GM19043 (cell line): Measurements from ENCODE around the gene ZNF467.

Experiments
- ATAC-seq: cut with Tn5 transposase; IDR thresholded peaks from one replicate; pipeline ENCODE4 v1.9.1; 2021; ENCODE audit warnings: low read depth; ENCODE audit not compliant: unreplicated experiment

ZNF467 gene, protein sequence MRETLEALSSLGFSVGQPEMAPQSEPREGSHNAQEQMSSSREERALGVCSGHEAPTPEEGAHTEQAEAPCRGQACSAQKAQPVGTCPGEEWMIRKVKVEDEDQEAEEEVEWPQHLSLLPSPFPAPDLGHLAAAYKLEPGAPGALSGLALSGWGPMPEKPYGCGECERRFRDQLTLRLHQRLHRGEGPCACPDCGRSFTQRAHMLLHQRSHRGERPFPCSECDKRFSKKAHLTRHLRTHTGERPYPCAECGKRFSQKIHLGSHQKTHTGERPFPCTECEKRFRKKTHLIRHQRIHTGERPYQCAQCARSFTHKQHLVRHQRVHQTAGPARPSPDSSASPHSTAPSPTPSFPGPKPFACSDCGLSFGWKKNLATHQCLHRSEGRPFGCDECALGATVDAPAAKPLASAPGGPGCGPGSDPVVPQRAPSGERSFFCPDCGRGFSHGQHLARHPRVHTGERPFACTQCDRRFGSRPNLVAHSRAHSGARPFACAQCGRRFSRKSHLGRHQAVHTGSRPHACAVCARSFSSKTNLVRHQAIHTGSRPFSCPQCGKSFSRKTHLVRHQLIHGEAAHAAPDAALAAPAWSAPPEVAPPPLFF

DNA sequence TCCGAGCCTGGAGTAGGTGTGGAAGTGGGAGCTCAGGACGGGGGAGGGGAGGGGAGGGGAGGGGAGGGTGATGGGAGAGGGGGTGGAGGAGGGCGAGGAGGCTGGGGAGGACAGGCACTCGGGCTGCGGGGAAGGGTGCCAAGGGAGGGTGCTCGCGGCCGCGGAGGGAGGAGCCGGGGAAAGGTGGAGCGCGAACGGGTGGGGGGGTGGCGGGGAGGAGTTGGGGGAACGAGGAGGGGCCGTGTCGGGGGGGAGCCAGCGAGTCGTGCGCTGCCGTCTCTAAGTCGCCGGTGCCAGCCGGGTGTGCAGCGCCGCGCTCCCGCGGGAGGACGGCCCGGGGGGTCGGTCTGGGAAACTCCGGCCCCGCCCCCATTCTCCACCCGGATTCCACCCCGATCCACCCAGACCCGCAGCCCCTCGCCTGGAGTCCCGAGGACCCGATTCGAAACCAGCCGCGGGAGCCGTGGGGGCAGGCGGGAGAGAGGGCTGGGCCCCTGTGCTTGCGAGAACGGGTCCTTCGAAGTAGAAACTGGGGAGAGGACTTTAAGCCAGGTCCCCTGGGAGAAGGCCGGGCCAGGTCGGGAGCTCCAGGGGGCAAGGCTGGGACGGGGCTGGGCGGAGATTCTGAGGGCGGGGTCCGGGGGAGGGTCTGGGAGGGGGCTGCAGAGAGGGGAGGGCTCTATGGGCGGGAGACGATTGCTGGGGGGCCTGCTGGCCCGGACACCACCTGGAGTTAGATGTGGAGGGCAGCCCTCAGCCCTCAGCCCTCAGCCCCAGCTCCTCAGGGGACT lies at the start of gene ZNF467:
Gene ZNF467 (minus strand): TSS at position 143 of the 791 bp plus-strand sequence. CDS start 2,556 bp downstream, outside the sequence.
- ATAC-seq: no peak

DNA sequence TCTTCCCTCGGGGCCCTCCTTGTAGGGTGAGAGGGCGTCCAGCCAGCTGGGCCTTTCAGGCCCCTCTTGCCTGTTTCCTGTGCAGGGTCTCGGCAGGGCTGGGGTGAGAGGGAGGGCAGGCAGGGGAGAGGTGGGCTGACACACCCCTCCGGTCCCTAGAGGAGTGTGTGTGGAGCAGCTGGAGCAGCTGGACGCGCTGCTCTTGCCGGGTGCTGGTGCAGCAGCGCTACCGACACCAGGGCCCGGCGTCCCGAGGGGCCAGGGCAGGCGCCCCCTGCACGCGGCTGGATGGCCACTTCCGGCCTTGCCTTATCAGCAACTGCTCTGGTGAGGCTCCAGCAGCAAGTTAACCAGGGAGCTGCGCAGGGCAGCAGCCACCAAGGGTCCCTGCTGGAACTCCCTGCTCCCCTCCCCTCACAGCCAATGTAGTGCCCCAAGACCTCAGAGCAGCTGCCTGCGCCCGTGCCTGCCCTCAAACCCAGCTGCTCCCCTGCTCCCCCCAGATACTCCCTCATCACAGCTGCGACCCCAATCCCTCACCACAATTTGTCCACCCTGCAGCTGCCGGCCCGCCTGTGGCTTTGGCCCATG lies 49.1 kb upstream of the ZNF467 start:
- no peak for ATAC-seq

DNA sequence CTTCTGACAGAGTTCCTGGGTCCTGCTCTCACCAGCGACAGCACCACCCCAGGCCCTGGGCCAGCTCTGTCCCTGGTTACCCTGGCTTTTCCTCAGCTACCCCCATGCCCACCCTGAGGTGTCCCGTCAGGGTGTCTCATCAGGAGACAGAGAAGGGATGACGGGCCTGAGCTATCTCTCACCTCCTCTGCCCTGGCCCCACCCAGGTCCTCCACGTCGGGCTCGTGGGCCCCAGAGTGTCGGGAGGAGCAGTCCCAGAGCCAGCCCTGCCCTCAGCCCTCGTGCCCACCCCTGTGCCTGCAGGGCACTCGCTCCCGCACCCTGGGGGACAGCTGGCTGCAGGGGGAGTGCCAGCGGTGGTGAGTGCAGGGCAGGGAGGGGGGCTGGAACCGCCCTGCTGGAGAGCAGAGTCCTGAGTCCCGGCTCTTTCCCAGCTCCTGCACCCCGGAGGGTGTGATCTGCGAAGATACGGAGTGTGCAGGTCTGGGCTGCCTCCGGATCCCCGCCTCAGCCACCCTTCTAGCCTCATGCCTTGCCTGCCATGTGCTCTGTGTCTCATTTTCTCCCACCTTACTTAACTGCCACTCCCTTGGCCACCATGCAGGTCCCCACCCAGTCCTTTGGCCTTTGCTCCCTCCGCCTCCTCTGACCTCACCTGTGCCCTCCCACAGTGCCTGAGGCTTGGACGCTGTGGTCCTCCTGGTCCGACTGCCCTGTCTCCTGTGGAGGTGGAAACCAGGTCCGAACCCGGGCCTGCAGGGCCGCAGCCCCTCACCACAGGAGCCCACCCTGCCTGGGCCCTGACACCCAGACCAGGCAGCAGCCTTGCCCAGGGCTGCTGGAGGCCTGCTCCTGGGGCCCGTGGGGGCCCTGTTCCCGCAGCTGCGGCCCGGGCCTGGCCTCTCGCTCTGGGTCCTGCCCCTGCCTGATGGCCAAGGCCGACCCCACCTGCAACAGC lies 48.1 kb upstream of the ZNF467 start:
- no peak for ATAC-seq

DNA sequence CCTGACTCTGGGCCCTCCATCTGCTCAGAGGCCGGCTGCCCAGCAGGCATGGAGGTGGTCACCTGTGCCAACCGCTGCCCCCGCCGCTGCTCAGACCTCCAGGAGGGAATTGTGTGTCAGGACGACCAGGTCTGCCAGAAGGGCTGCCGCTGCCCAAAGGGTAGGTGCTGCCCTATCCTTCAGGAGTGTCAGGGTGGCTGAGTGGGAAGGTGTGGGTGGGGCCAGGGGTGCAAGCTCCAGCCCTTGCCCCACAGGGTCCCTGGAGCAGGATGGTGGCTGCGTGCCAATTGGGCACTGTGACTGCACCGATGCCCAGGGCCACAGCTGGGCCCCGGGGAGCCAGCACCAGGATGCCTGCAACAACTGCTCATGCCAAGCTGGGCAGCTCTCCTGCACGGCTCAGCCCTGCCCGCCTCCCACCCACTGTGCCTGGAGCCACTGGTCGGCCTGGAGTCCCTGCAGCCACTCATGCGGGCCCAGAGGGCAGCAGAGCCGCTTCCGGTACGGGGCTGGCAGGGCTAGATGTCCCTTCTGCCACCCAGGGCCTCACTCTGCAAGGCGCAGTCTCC lies 47.3 kb upstream of the ZNF467 start:
- no peak for ATAC-seq

DNA sequence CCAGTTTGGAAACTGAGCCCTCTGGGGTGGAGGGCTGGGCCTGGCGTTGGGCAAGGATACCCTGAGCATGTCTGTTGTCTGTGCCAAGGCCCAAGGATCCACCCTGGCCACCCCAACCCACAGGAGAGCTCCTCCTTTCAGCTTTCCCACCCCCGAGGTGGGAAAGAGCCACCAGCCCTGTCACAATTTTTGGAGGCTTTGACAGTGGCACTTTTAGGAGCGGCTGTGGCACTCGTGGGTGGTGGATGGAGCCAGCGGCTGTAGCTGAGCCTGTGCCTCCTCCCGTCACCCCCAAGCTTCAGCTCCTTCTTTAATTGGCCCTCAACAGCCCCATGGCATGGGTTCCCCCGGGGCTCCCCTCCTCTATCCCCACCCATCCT lies 46.6 kb upstream of the ZNF467 start:
- no peak for ATAC-seq

DNA sequence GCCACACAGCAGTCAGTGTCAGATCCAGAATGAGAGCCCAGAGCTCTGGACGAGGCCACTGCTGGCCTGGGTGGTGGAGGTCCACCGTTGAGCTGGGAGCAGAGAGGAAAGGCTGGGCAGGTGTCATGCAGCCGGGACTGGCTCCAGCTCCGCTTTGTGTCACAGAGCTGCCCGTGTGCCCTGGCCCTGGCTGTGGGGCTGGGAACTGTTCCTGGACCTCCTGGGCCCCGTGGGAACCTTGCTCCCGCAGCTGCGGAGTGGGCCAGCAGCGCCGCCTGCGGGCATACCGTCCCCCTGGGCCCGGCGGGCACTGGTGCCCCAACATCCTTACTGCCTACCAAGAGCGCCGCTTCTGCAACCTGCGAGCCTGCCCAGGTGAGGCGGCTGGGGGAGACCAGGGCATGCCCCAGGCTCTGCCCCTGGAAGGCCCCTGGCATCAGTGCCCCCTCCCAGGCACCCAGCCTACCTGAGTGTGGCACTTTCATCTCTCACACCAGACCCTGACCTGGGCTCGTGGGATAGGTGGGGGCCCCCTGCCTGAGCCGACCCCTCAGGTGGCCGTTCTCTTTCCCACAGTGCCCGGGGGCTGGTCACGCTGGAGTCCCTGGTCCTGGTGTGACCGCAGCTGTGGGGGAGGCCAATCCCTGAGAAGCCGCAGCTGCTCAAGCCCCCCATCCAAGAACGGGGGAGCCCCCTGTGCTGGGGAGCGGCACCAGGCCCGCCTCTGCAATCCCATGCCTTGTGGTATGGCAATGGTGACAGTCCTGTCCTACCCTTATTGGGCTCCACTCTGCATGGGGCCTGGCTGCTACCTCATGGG lies 46.0 kb upstream of the ZNF467 start:
- no peak for ATAC-seq

DNA sequence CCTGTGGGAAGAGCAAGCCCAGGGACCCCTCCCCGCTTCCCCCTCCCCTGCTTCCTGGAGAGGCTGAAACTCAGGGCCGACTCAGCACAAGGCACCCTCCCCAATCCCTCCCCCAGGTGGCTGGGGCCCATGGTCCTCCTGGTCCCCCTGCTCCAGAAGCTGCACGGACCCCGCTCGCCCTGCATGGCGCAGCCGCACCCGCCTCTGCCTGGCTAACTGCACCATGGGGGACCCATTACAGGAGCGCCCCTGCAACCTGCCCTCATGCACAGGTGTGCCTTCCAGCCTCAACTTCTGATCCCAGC lies 45.1 kb upstream of the ZNF467 start:
- no peak for ATAC-seq

DNA sequence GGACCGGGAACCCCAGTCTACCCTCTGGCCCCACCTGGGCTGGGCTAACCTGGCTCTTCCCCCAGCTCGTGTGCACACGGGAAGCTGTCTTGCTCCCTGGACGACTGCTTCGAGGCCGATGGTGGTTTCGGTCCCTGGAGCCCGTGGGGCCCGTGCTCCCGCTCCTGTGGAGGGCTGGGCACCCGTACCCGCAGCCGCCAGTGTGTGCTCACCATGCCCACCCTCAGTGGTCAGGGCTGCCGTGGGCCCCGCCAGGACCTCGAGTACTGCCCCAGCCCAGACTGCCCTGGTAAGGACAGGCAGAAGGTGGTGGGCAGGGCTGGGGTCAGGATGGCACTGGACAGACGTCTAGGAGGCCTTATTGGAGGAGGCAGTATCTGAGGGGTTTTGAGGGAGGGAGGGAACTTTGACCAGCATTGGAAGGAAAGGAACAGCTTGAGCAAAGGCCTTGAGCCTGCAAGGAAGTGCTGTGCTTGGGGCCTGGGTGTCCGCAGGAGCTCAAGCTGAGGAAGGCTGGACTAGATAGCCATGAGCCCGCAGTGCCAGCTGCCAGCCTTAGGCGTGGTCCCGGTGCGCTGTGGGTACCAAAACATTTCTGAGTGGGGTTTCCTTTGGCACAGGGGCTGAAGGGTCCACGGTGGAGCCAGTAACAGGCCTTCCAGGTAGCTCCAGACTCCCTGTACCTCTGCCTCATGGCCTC lies 44.6 kb upstream of the ZNF467 start:
- ATAC-seq: no peak

DNA sequence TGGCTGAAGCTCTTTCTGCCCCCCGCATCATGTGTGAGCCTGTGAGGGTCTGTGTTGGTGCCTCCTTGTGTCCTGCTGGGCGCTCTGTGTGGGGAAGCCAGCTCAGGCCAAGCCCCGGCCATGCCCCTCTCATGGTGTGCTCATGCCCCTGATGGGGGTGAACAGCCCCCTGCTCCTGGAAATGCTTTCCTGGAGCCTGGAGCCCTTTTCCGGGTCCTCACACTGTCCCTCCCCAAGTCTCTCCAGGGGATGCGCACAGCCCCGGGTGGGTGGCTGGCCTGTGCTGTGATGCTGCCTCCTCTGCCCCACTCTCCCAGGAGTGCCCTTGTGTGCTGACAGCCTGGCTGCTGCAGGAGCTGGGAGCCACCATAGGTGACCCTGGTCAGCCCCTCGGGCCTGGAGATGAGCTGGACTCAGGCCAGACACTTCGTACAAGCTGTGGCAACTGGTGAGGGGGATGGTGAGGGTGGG lies 43.9 kb upstream of the ZNF467 start:
- no peak for ATAC-seq

DNA sequence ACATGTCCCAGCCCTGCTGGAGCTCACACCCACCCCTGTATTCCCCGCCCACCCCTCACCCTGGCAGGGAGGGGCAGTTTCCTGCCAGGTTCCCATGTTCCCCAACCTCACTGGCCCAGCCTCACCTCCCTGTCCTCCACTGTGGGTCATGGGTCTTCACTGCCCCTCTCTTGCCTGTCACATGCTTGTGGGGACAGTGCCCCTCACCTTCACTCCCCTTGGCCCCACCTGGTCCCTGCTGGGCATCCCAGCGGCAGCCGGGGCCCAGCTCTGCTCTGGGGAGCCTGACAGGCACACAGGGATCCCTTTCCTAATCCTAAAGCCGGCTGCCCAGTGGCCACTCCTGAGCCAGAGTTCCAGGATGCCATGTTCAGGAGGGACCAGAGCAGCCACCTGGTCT lies 43.4 kb upstream of the ZNF467 start:
- ATAC-seq: no peak

DNA sequence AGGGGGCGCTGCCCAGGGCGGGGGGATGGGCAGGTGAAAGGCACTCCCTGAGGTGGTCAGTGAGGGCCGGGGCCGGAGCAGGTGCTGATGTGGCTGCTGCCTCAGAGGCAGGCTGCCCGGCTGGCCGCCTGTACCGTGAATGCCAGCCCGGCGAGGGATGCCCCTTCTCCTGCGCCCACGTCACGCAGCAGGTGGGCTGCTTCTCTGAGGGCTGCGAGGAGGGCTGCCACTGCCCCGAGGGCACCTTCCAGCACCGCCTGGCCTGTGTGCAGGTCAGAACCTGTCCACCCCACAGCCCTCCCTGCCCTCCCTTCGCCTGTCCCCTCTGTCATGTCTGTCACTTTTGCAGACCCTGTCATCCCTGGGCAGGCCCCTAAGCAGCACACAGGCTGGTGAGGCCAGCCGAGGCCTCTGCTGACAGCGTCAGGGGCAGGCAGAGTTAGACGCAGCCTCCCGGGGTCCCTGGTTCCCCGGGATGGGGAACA lies 42.9 kb upstream of the ZNF467 start:
- ATAC-seq: no peak

DNA sequence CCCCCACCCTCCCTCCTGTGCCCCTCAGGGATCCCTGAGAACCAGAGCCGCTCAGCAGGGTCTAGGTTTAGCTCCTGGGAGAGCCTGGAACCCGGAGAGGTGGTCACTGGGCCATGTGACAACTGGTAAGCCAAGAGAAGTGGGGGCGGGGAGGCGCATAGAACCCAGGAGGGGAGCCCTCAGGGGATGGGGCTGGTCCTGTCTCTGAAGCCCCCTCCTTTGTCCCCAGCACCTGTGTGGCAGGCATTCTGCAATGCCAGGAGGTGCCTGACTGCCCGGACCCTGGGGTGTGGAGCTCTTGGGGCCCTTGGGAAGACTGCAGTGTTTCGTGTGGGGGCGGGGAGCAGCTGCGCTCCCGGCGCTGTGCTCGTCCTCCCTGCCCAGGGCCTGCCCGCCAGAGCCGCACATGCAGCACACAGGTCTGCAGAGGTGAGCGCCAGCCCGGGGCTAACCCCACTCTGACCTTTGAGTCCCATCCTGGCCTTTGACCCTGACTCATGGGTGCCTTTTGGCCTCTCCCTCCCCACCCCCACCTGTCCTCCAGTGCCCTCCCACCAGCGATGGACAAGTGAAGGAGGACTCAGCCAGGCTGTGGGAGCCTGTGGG lies 42.4 kb upstream of the ZNF467 start:
- ATAC-seq: no peak

DNA sequence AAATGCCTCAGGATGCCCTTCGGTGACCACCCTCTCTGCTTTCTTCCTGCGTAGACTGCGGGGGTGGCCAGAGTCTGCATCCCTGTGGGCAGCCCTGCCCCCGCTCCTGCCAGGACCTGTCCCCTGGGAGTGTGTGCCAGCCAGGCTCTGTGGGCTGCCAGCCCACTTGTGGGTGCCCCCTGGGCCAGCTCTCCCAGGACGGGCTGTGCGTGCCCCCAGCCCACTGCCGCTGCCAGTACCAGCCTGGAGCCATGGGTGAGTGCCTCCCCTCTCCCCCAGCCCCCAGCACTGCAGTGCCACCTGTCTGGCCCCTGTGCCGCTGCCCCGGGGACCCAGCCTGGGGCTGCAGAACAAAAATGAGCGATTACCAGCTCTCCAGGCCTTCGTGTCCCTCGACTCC lies 41.7 kb upstream of the ZNF467 start:
- no peak for ATAC-seq

DNA sequence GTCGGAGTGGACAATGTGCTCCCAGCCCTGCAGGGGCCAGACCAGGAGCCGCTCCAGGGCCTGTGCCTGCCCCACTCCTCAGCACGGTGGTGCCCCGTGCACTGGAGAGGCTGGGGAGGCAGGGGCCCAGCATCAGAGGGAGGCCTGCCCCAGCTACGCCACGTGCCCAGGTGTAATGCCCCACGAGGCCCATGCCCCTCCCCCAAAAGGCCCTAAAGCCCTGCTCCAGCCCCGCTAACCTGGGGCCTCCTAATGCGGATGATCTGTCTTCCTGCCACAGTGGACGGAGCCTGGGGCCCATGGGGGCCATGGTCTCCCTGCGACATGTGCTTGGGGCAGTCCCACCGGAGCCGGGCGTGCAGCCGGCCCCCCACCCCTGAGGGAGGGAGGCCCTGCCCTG lies 41.1 kb upstream of the ZNF467 start:
- ATAC-seq: no peak

DNA sequence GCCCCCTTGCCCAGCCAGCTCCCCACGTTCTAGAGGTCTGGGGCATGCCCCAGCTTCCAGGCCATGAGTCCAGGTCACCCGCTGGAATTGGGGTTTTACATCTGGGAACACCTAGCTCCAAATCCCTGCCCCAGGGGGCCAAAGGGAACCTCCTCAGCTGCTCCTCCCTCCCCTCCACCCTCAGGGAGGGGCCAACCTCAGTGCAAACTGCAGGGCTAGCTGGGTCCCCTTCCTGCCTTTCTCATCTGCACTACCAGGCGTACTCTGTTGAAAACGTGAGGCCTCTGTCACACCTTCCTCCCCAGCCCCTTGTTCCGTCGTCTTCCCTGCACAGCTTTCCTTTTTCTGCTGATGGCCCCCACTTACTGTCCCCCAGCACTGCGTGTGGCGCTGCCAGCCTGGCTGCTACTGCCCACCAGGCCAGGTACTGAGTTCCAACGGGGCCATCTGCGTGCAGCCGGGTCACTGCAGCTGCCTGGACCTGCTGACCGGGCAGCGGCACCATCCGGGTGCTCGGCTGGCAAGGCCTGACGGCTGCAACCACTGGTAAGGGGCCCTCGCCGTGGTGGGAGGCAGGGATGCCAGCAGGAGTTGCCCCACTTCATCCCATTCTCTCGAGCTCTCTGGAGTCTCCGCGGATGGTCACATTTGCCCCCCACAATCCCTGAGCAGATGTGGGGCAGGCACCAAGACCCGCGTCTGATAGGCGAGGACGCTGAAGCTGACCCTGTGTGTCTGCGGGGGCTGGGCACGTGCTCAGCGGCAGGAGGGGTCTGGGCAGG lies 40.1 kb upstream of the ZNF467 start:
- ATAC-seq: no peak

DNA sequence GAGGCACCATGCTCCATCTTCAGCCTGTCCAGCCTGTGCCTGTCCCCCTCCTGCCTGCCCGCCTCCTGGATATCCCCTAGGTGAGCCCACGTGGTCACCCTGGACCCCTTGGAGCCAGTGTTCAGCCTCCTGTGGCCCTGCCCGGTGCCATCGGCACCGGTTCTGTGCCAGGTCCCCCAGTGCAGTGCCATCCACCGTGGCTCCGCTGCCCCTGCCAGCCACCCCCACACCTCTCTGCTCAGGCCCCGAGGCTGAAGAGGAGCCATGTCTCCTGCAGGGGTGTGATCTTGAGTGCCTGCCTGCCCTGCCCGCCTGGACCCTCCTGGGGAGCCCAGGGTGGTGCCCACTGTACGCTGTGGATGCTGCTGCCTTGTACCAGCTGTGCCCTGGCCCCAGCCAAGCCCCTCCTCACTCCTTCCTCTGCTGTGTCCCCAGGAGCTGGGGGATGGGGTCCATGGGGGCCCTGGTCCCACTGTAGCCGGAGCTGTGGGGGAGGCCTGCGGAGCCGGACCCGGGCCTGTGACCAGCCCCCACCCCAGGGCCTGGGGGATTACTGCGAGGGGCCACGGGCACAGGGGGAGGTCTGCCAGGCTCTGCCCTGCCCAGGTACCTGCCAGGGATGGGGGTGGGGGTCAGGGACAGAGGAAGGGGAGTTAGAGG lies 38.6 kb upstream of the ZNF467 start:
- no peak for ATAC-seq

DNA sequence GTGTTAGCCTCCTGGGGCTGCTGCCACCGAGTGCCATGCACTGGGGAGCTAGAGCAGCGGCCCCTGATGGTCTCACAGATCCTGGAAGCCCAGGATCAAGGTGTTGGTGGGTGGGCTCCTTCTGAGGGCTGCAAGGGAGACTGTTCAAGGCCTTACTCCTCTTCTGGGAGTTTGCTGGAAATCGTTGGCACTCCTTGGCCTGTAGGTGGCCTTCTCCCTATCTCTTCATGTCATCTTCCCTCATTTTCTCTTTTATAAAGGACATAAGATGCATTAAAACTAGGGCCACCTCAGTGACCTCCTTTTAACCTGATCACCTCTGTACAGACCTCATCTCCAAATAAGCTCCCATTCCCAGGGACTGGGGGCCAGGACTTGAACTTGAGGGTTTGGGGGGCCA lies 37.8 kb upstream of the ZNF467 start:
- no peak for ATAC-seq
